Inflammatory macrophage treated with lipopolysaccharide for 1 hour (primary cell): ENCODE results near the gene NENF.

ENCODE experiments used
- DNase-seq, 2 donors: peaks; one replicate each; pipeline ENCODE4 v3.0.0-alpha.2; 2020 to 2022

NENF gene

GRCh38 chr1:212431644-212432043 lies 1.1 kb upstream of the NENF start:
- no peak for DNase-seq

- DNase-seq: no peak
Observed at GRCh38 chr1:212432272-212432660, 454 bp upstream of the NENF start.

GRCh38 chr1:212433577-212434462 lies 1.1 kb downstream of the NENF start:
- DNase-seq: no peak

GRCh38 chr1:212434992-212435391 lies 2.3 kb downstream of the NENF start:
- DNase-seq: no peak

GRCh38 chr1:212437179-212437798 lies 4.6 kb downstream of the NENF start:
- no peak for DNase-seq

- no peak for DNase-seq
Observed at GRCh38 chr1:212438831-212439237, 6.1 kb downstream of the NENF start.

GRCh38 chr1:212440419-212440818 lies 7.7 kb downstream of the NENF start:
- DNase-seq: no peak

- no peak for DNase-seq
Observed at GRCh38 chr1:212442408-212442807, 9.7 kb downstream of the NENF start.

GRCh38 chr1:212446333-212446732 lies 13.6 kb downstream of the NENF start:
- no peak for DNase-seq

GRCh38 chr1:212447478-212447877 lies 14.8 kb downstream of the NENF start:
- DNase-seq: no peak

GRCh38 chr1:212450331-212450881 lies 17.7 kb downstream of the NENF start:
- no peak for DNase-seq

- no peak for DNase-seq
Observed at GRCh38 chr1:212451416-212452322, 18.9 kb downstream of the NENF start.

GRCh38 chr1:212452323-212453155 lies 19.8 kb downstream of the NENF start:
- peak; percentile 29 to 35 for DNase-seq

- no peak for DNase-seq
Observed at GRCh38 chr1:212453156-212453857, 20.6 kb downstream of the NENF start.

- DNase-seq: no peak
Observed at GRCh38 chr1:212454741-212455140, 22.0 kb downstream of the NENF start.

- no peak for DNase-seq
Observed at GRCh38 chr1:212455401-212455800, 22.7 kb downstream of the NENF start.

- peak; percentile 64 to 96 for DNase-seq
Observed at GRCh38 chr1:212455803-212456528, 23.2 kb downstream of the NENF start.

GRCh38 chr1:212457740-212458338 lies 25.1 kb downstream of the NENF start:
- DNase-seq: peak; percentile 67 to 96

GRCh38 chr1:212458817-212459216 lies 26.1 kb downstream of the NENF start:
- no peak for DNase-seq

- no peak for DNase-seq
Observed at GRCh38 chr1:212459656-212460055, 26.9 kb downstream of the NENF start.
